Upper lobe of right lung (tissue), 1 donor: ENCODE measurements around the gene MPI. TPM values are rescaled to one million over a fixed set of nuclear protein-coding genes. Genes with fewer than 3 reads are reported as not detected.
"Not testable (repeated sequence)": the region's sequence is repeated elsewhere in the genome, so short reads cannot be mapped to it uniquely, and the experiment has no call there.

Source experiments
- ATAC-seq: fragments of 200-7000 bp; cut with Tn5 transposase; one replicate; pipeline ENCODE4 v1.9.1; 2020; ENCODE audit warnings: mild to moderate bottlenecking, moderate library complexity
- DNase-seq: peaks from one replicate; pipeline ENCODE4 v3.0.0-alpha.2; 2020
- H3K27ac ChIP-seq: fragments of 200-600 bp; one replicate; pipeline ENCODE4 v1.8.0; 2022
- H3K27me3 ChIP-seq: fragments of 200-600 bp; one replicate; pipeline ENCODE4 v1.8.0; 2022; ENCODE audit warnings: mild to moderate bottlenecking
- H3K36me3 ChIP-seq: fragments of 200-600 bp; one replicate; pipeline ENCODE4 v1.8.0; 2022
- H3K4me1 ChIP-seq: fragments of 200-600 bp; one replicate; pipeline ENCODE4 v1.8.0; 2022
- H3K4me3 ChIP-seq: fragments of 200-600 bp; one replicate; pipeline ENCODE4 v1.8.0; 2022; ENCODE audit warnings: mild to moderate bottlenecking
- H3K9me3 ChIP-seq: fragments of 200-600 bp; one replicate; pipeline ENCODE4 v1.8.0; 2022
- CTCF ChIP-seq: fragments of 200-600 bp; IDR thresholded peaks from one replicate; pipeline ENCODE4 v1.8.0; 2022; ENCODE audit warnings: antibody characterized with exemption
- intact Hi-C: fragments of 100-400 bp; cut with DNase I; formaldehyde crosslinking; loops from one replicate; pipeline ENCODE4 v1.11.0; 2022
- total RNA-seq: library from RNA; stranded (reverse); fragmentation: NEBNext Ultra II Directional; extraction: Animal tissue kit (Norgen Biotek cat#: 25700); gene quantifications from one replicate; pipeline ENCODE4 v1.2.1, GENCODE V29; 2021
- donor health status: DM: no; HTN: yes; CAD: no; lungs with severe emphysema.

MPI gene
- total RNA-seq, 1 donor from 2014 or later = 26.7 TPM

DNA sequence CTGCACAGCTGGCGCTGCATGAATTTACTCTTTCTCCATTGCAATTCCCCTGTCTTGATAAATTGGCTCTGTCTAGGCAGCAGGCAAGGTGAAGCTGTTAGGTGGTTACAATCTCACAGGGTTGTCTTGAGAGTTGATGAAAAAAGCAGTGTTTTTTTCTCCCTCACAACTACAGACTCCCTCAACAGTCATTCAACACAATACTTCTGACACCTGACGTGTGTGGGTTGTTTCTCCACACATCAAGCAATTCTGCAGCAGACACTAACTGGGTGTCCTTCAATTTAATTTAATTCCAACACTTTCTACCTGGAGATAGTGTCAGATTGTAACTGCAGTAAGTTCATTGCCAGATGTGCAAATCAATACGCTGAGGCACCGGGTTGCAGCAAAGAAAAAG lies 11.6 kb upstream of the MPI start:
- intact Hi-C loops = no loop called here
- Histone ChIP-seq H3K27me3 (no peaks in the 10 kb centered on the region), H3K4me3 (no peak overlapping the region), H3K4me1 (no peaks in the 10 kb centered on the region), H3K27ac (no peak overlapping the region), H3K9me3 (no peaks in the 10 kb centered on the region), H3K36me3 (no peaks in the 10 kb centered on the region)
- no peak for TF ChIP-seq CTCF
- no peak for DNase-seq
- ATAC-seq = no peak

GRCh38 chr15:74882528-74882927 lies 7.3 kb upstream of the MPI start:
- no peak overlapping the region for H3K27ac ChIP-seq
- intact Hi-C loops = no loop called here
- no peak overlapping the region for H3K4me3 ChIP-seq
- DNase-seq (no peak), ATAC-seq (no peak)
- no peaks in the 10 kb centered on the region for H3K4me1 ChIP-seq
- no peak for TF ChIP-seq CTCF
- no peaks in the 10 kb centered on the region for H3K36me3 ChIP-seq
- no peaks in the 10 kb centered on the region for H3K27me3 ChIP-seq
- H3K9me3 ChIP-seq = no peaks in the 10 kb centered on the region

DNA sequence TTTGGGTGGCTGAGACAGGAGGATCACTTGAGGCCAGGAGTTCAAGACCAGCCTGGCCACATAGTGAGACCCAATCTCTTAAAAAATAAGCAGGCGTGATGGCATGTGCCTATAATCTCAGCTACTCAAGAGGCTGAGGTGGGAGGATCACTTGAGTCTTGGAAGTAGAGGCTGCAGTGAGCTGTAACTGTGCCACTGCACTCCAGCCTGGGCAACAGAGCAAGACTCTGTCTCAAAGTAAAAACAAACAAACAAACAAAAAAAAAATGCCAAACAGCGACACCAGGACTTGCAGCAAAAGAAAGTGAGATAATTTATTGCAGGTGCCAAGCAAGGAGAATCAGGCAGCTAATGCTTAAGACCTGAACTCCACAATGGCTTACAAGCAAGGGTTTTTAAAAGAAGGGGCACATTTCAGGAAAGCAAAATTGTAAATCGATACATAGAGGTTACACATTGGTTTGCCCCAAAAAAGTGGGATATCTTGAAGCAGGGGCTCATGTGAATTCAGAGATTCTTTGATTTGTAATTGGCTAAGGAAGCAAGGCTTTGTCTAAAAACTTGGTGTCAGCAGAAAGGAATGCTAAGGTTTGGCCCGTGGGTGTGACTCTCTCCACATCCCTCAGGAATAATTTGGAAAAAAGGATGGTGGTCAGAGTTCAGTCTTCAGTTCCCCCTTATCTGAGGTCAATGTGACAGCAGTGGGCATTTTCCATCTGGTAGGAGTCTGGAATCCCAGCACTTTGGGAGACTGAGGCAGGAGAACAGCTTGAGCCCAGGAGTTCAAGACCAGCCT lies 5.2 kb upstream of the MPI start:
- H3K9me3 ChIP-seq = no peaks in the 10 kb centered on the region
- no peak for ATAC-seq
- DNase-seq = no peak
- intact Hi-C loops = no loop called here
- H3K4me3 ChIP-seq = no peak overlapping the region
- no peaks in the 10 kb centered on the region for H3K36me3 ChIP-seq
- no peak overlapping the region for H3K27ac ChIP-seq
- no peak for TF ChIP-seq CTCF
- H3K27me3 ChIP-seq = no peaks in the 10 kb centered on the region
- peaks cover 10% of the 10 kb centered on the region for H3K4me1 ChIP-seq

- intact Hi-C loops = no loop called here
- TF ChIP-seq CTCF = no peak
- H3K4me1 ChIP-seq = peaks cover 13% of the 10 kb centered on the region
- H3K27me3 ChIP-seq = no peaks in the 10 kb centered on the region
- no peaks in the 10 kb centered on the region for H3K9me3 ChIP-seq
- no peak for DNase-seq
- no peaks in the 10 kb centered on the region for H3K36me3 ChIP-seq
- ATAC-seq = no peak
- H3K27ac ChIP-seq = no peak overlapping the region
- H3K4me3 ChIP-seq = no peak overlapping the region
Measured at GRCh38 chr15:74885461-74885860, 4.4 kb upstream of the MPI start.

GRCh38 chr15:74887537-74888193 lies 2.2 kb upstream of the MPI start:
- H3K27ac ChIP-seq, ATAC-seq, DNase-seq, H3K4me3 ChIP-seq, intact Hi-C loops, H3K27me3 ChIP-seq, H3K36me3 ChIP-seq, H3K9me3 ChIP-seq: not testable (repeated sequence)
- peaks cover 15% of the 10 kb centered on the region for H3K4me1 ChIP-seq

GRCh38 chr15:74888716-74889115 lies 1.1 kb upstream of the MPI start:
- Histone ChIP-seq H3K4me3 (no peak overlapping the region), H3K9me3 (no peaks in the 10 kb centered on the region), H3K27ac (no peak overlapping the region), H3K27me3 (no peaks in the 10 kb centered on the region), H3K36me3 (no peaks in the 10 kb centered on the region), H3K4me1 (peaks cover 15% of the 10 kb centered on the region)
- intact Hi-C loops = no loop called here
- TF ChIP-seq CTCF = no peak
- no peak for ATAC-seq
- no peak for DNase-seq
